Transverse colon (tissue), 4 donors: ENCODE results near the gene GRB2. TPM values are rescaled to one million over a fixed set of nuclear protein-coding genes. Genes with fewer than 3 reads are reported as not detected.
"Not testable (repeated sequence)": the region's sequence is repeated elsewhere in the genome, so short reads cannot be mapped to it uniquely, and the experiment has no call there.

Experiments used
- DNase-seq: peaks from one replicate; pipeline ENCODE4 v3.0.0-alpha.2; 2019
- H3K27ac ChIP-seq, 4 donors: fragments of 200-600 bp; sonication (generic); 2 replicates each; pipeline ENCODE4 v1.5.1; 2016 to 2018; ENCODE audit warnings: inconsistent platforms in 4 of 4
- H3K27me3 ChIP-seq: fragments of 200-600 bp; sonication (generic); 2 replicates; pipeline ENCODE4 v1.5.1; 2017; ENCODE audit warnings: inconsistent platforms
- H3K36me3 ChIP-seq, 4 donors: fragments of 200-600 bp; sonication (generic); 2 replicates each; pipeline ENCODE4 v1.5.1; 2017 to 2019; ENCODE audit warnings: inconsistent platforms in 4 of 4
- H3K4me1 ChIP-seq, 4 donors: fragments of 200-600 bp; sonication (generic); 2 replicates each; pipeline ENCODE4 v1.5.1; 2017 to 2020; ENCODE audit warnings: inconsistent platforms in 4 of 4
- H3K4me3 ChIP-seq, 4 donors: fragments of 200-600 bp; sonication (generic); 1 replicate in 1 of 4; 2 replicates in 3 of 4; pipeline versions ENCODE4 v1.5.1 to v1.6.1; 2017 to 2019; ENCODE audit warnings: inconsistent platforms in 4 of 4
- H3K9me3 ChIP-seq, 2 donors: fragments of 200-600 bp; sonication (generic); 2 replicates each; pipeline ENCODE4 v1.5.1; 2017 to 2019; ENCODE audit warnings: inconsistent platforms in 2 of 2
- CTCF ChIP-seq, 5 experiments: fragments of 200-600 bp in 3 of 5; fragments of 450-650 bp in 2 of 5; sonication (generic) in 3 of 5; IDR thresholded peaks; 1 replicate in 2 of 5; 2 replicates in 3 of 5; pipeline ENCODE4 v1.5.1; 2016 to 2017; ENCODE audit warnings: antibody characterized with exemption in 5 of 5, inconsistent platforms in 3 of 5, mild to moderate bottlenecking in 2 of 5, moderate library complexity in 1 of 5
- EP300 ChIP-seq: sonication (generic); formaldehyde crosslinking; IDR thresholded peaks from one replicate; pipeline ENCODE4 v1.6.1; 2017; ENCODE audit warnings: antibody characterized with exemption, low read depth
- POLR2A ChIP-seq: fragments of 450-650 bp; IDR thresholded peaks from one replicate; pipeline ENCODE4 v1.6.1; 2016; ENCODE audit warnings: antibody characterized with exemption, mild to moderate bottlenecking, moderate library complexity
- POLR2AphosphoS5 ChIP-seq, 3 donors: sonication (generic); formaldehyde crosslinking; IDR thresholded peaks; one replicate each; pipeline ENCODE4 v1.6.1; 2016; ENCODE audit warnings: antibody characterized with exemption in 3 of 3
- WGBS, 2 donors: methylation state at CpG; one replicate each; pipeline ENCODE4 v1.1.5; 2018; ENCODE audit warnings: low coverage in 1 of 2; 5-methylcytosine and 5-hydroxymethylcytosine counted together
- in situ Hi-C, 4 donors: fragments of 200-750 bp; cut with MboI; loops; one replicate each; pipeline versions ENCODE4 v1.15.0 to v1.15.1; 2017; ENCODE audit warnings: low sequenced_read_pairs in 3 of 4, low pct_ligation_motif_present in 1 of 4, low pct_unique_long_range_greater_than_20kb in 1 of 4
- intact Hi-C: fragments of 100-400 bp; cut with DNase I; formaldehyde crosslinking; loops from one replicate; pipeline ENCODE4 v1.15.1; 2023; ENCODE audit warnings: low total_unique reads
- total RNA-seq, 4 donors: library from RNA; depleted of rRNA; stranded (reverse); fragments of >200 nt; gene quantifications; one replicate each; pipeline ENCODE4 v1.1.0, GENCODE V29; 2016

GRB2 gene
- total RNA-seq, 4 donors from 2014 or later, result 105 to 183 (median 136) TPM

- no peaks in the 10 kb centered on the region for H3K4me1 ChIP-seq
- intact Hi-C loops (no loop called here), in situ Hi-C loops (no loop called here)
- TF ChIP-seq POLR2AphosphoS5 (IDR thresholded peaks at IDR 0.05) (no peak), EP300 (no peak), CTCF (IDR thresholded peaks at IDR 0.05) (no peak), POLR2A (no peak)
- no peaks in the 10 kb centered on the region for H3K9me3 ChIP-seq
- H3K27ac ChIP-seq, result peak overlapping the region in 1 of 4 donors; percentile 7
- H3K4me3 ChIP-seq, result no peak overlapping the region
- no peaks in the 10 kb centered on the region for H3K36me3 ChIP-seq
- DNase-seq, result no peak
- 67 to 70% methylated on average over 10 of the region's 10 CpGs for WGBS, 2 donors
- H3K27me3 ChIP-seq, result no peaks in the 10 kb centered on the region
Observed at GRCh38 chr17:75440738-75441448, 35.4 kb upstream of the GRB2 start.

- H3K27me3 ChIP-seq, result no peaks in the 10 kb centered on the region
- no peaks in the 10 kb centered on the region for H3K9me3 ChIP-seq
- intact Hi-C loops, result no loop called here
- DNase-seq, result no peak
- 25 to 73% methylated on average over 1 to 2 of the region's 2 CpGs for WGBS, 2 donors
- H3K4me3 ChIP-seq, result no peak overlapping the region
- TF ChIP-seq EP300 (no peak), POLR2AphosphoS5 (IDR thresholded peaks at IDR 0.05) (no peak), CTCF (IDR thresholded peaks at IDR 0.05) (no peak), POLR2A (no peak)
- peaks cover 0 to 7% (median 0%) of the 10 kb centered on the region in 4 donors for H3K4me1 ChIP-seq
- H3K36me3 ChIP-seq, result no peaks in the 10 kb centered on the region
- no peak overlapping the region for H3K27ac ChIP-seq
- in situ Hi-C loops, result no loop called here
Observed at GRCh38 chr17:75439287-75439686, 33.8 kb upstream of the GRB2 start.

GRCh38 chr17:75437404-75437803 is 31.9 kb upstream of the GRB2 start:
- in situ Hi-C loops, H3K4me1 ChIP-seq, H3K4me3 ChIP-seq, H3K36me3 ChIP-seq, H3K27me3 ChIP-seq, H3K9me3 ChIP-seq, DNase-seq, H3K27ac ChIP-seq, intact Hi-C loops: not testable (repeated sequence)
- 83 to 90% methylated on average over 2 to 8 of the region's 8 CpGs for WGBS, 2 donors

- H3K27ac ChIP-seq, H3K27me3 ChIP-seq, DNase-seq, H3K9me3 ChIP-seq, H3K36me3 ChIP-seq, H3K4me3 ChIP-seq, intact Hi-C loops, in situ Hi-C loops: not testable (repeated sequence)
- WGBS, 2 donors, result 81 to 83% methylated on average over 6 of the region's 6 CpGs
- H3K4me1 ChIP-seq, result peaks cover 4 to 14% (median 7%) of the 10 kb centered on the region in 4 donors
Observed at GRCh38 chr17:75434433-75434832, 29.0 kb upstream of the GRB2 start.

GRCh38 chr17:75433218-75433783 is 27.8 kb upstream of the GRB2 start:
- no peak for DNase-seq
- 79 to 100% methylated on average over 1 to 6 of the region's 6 CpGs for WGBS, 2 donors
- intact Hi-C loops, result no loop called here
- Histone ChIP-seq H3K4me1 (peaks cover 4 to 24% (median 7%) of the 10 kb centered on the region in 4 donors), H3K36me3 (no peaks in the 10 kb centered on the region), H3K9me3 (no peaks in the 10 kb centered on the region), H3K27me3 (no peaks in the 10 kb centered on the region), H3K4me3 (no peak overlapping the region), H3K27ac (no peak overlapping the region)
- TF ChIP-seq POLR2A (no peak), CTCF (IDR thresholded peaks at IDR 0.05) (no peak), POLR2AphosphoS5 (IDR thresholded peaks at IDR 0.05) (no peak), EP300 (no peak)
- in situ Hi-C loops, result no loop called here
